Hematopoietic multipotent progenitor cell treated with erythropoietin and hydrocortisone succinate and interleukin-3 and kit ligand, for 17 days (in vitro differentiated cells): Measurements from ENCODE around the gene SNAPC5.
"Not testable (repeated sequence)": the region's sequence is repeated elsewhere in the genome, so short reads cannot be mapped to it uniquely, and the experiment has no call there.

ENCODE experiments used
- DNase-seq: peaks from one replicate; pipeline ENCODE4 v3.0.0-alpha.2; 2015; ENCODE audit warnings: low spot score

SNAPC5 gene

DNA sequence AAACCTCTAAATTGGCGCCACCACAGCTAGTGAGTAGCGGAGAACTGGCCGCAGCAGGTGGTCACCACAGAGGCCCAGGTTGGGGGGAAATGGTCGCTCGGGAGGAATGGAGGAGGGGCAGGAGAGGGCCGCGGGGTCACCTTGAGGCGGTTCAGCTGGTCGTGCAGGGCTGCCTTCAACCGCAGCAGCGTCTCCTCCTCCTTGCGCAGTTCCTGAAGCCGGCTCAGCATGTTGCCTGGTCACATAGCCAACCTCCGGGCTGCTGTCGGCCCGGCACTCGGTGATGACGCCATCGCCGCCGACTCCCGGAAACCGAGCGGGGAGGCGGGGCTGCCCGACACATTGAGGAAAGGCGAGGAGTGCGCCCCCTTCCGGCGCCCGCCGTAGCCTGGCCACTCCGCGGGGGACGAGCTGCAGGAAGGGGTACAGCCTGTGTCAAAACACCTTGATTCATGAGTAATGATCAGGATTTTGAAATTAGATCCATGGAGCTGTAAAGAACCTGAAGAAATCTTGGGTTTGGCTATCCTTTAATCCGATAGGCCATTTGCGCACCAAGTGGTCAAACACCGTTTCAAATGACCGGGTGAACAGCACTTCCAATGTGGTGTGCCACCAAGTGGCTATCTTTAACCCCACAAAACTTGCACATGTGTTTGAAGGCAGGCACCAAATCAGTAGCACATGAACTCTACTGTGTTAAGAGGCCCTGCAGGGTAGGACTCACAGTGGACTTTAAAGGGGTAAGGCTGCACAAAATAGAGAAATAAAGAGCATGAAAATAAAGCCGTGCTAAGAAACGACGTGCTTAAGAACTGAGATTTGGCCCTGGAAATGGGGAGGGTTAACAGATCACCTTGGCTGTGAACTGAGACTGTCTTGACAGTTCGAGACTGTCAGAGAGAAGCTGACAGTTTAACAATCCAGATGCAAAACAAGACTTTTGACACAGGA lies at the start of gene SNAPC5:
SNAPC5 (minus strand) TSS at position 261 of the 954 bp plus-strand sequence; CDS start at position 230, 31 bp downstream.
- peak; percentile 95 for DNase-seq

GRCh38 chr15:66545255-66545654 lies 47.7 kb upstream of the SNAPC5 start:
- no peak for DNase-seq

- no peak for DNase-seq
Observed at GRCh38 chr15:66542896-66543295, 45.3 kb upstream of the SNAPC5 start.

- no peak for DNase-seq
Observed at GRCh38 chr15:66535056-66535455, 37.5 kb upstream of the SNAPC5 start.

DNA sequence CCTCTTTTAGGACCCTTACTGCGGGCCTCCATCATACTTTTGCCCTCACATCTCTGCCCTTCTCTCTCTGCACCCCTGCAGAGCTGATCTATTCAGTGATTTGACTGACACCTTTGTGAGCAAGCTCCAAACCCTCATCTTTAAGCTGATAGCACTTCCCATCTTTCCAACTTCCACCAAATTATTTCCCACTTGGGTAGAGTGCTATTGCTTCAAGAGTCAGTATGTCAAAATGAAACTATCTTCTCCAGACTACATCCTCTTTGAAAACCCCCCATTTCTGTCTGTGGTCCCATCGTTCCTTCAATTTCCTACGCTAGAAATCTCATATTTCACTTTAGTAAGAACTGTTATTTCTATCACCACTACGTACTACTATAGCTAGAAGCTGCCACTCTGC lies 27.3 kb upstream of the SNAPC5 start:
- DNase-seq = no peak

GRCh38 chr15:66523926-66524325 lies 26.4 kb upstream of the SNAPC5 start:
- no peak for DNase-seq

DNA sequence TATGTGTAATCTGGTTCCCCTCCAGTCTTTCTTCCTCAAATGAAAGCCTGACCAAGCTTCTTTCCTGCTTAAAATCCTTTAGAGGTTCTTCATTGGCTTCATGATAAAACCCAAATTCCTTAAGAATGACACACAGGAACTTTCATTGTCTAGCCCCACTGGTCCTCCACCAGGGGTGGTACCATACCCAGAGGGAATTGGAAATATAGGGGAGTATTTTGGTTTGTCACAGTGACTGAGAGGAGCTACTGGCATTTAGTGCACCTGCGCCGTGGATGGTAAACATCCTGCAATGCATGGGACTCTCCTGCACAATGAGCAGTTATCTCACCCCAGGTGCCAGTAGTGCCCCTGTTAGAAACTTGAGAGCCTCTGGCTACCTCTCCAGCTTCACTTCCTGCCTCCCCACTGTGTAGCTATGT lies 18.4 kb upstream of the SNAPC5 start:
- no peak for DNase-seq

- DNase-seq = no peak
Observed at GRCh38 chr15:66514586-66514985, 17.0 kb upstream of the SNAPC5 start.

DNA sequence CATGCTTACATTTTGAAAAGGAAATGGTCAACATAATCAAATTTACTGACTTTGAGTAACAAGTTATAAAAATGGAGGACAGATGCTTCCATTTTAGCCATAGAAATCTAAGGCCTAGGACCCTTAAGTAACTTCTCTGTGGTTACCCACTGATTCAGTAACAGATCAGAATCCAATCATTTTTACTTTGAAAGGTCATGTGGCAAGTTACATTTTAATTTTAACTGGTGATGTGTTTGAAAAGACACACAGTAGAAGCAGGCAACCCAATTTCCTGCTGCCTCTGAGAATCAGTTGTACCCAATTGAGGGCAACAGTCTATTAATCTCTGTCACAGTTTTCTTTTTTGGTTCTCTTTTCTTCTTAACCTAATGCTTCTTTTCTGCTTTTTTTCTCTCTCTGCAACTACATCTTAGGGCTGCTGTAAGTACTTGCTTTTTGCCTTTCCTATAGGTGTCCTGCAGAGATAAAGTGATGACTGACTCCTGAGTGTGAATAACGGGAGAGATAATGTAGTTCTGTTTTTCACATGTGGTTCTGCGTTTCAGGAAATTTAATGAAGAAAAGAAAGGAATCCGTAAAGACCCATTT lies 10.8 kb upstream of the SNAPC5 start:
- DNase-seq = no peak

GRCh38 chr15:66505818-66506217 lies 8.3 kb upstream of the SNAPC5 start:
- no peak for DNase-seq

- no peak for DNase-seq
Observed at GRCh38 chr15:66505430-66505811, 7.9 kb upstream of the SNAPC5 start.

DNA sequence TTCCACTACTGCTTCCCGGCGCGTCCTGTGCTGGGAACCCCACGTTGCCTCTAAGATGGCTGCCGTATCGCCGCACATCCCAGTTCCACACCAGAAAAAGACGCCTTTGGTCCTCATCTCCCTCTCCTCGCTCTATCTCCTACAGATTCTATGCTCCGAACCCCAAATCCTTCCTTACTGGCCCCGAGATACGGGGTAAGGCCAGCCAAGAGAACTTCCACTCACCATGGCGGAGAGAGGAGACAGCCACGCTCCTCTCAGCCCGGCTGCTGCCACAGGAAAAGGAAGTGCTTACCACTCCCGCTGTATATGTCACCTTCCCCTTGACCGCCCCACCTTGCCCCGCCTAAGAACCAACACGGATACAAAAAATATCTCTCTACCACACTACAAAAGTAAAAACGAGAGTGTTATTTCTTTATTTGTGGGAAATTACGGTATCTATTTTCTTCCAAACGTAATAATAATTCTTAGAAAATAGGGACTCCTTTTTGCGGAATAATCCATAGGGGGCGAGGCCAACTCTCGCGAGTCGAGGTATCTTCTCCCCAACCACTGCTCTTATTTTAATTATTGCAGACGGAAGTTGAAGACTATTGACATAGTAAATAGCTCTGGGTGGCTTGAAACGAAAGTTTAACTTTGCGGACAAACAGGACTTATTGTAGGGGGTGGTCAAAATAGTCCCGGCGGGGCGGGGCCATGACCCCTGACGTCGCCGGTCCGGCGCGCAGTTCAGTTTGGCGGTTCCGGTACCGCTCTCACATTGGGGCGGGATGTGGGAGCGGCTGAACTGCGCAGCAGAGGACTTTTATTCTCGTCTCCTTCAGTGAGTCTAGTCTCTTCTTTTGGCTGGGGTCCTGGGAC lies 7.2 kb upstream of the SNAPC5 start, which contains the start of the genes RPL4 and ZWILCH:
RPL4 (minus strand) TSS at position 293 of the 867 bp plus-strand sequence; CDS start at position 228, 65 bp downstream.
ZWILCH (plus strand) TSS at position 764 of the 867 bp plus-strand sequence; CDS start at position 777, 13 bp downstream.
- DNase-seq = peak; percentile 85

- no peak for DNase-seq
Observed at GRCh38 chr15:66503780-66504562, 6.4 kb upstream of the SNAPC5 start.

GRCh38 chr15:66503041-66503648 lies 5.6 kb upstream of the SNAPC5 start:
- not testable (repeated sequence) for DNase-seq

- DNase-seq = no peak
Observed at GRCh38 chr15:66502491-66502890, 4.9 kb upstream of the SNAPC5 start.

GRCh38 chr15:66500346-66500745 lies 2.8 kb upstream of the SNAPC5 start:
- not testable (repeated sequence) for DNase-seq

GRCh38 chr15:66498501-66499386 lies 1.2 kb upstream of the SNAPC5 start:
- DNase-seq = peak; percentile 21

DNA sequence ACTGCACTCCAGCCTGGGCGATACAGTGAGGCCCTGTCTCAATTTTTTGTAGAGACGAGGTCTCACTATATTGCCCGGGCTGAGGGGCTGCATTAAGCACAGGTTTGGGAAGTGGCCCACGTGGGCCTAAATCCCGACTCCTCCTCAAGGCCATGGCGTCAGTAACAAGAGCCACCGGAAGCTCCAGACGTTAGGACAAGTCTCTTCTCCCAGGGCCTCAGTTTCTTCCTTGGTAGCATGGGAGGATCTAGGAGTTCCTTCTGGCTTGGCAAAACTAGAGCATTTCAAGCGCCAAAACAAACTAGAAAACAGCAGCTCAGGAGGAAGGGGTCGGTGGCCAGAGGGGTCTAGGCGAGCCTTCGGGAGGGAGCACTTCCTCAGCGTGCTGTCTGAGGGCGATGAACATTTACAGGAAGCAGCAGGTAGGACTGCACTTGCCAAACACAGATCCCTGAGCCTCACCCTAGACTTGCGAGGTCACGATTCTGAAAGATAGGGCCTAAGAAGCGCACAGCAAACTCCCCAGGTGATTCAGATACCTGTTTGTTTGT lies 536 bp downstream of the SNAPC5 start:
- no peak for DNase-seq

DNA sequence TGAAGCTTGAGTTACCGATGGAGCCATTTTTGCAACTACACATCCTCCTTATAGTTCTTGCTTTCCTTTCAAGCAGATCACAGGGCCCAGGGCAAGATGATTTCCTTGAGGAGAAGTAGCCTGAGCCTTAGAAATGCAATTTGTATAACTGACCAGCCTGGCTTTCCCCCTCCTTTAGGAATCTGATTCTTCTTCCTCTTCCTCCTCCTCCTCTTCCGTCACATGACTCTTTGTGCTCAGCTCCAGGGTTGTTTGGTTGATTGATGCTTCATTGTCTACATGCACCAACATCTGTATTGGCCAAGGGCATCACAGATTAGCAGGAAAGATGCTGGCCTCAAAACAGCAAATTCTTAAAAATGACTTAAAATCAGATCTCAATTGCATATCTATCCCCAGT lies 3.3 kb downstream of the SNAPC5 start:
- DNase-seq = no peak
